Stimulated activated CD4-positive, alpha-beta T cell treated with anti-CD3 and anti-CD28 coated beads, Interleukin-15, amount 100 ng/mL, for 1 hour (primary cell): ENCODE measurements around the gene CAMK2G.
"Not testable (repeated sequence)": the region's sequence is repeated elsewhere in the genome, so short reads cannot be mapped to it uniquely, and the experiment has no call there.

Experiments
- DNase-seq, 2 donors: peaks; one replicate each; pipeline ENCODE4 v3.0.0-alpha.2; 2020; ENCODE audit warnings: low read depth in 1 of 2, low spot score in 1 of 2

The CAMK2G gene

GRCh38 chr10:73905256-73906020 is 31.1 kb upstream of the CAMK2G start:
- DNase-seq: no peak

- DNase-seq: no peak
These were observed 28.0 kb upstream of the CAMK2G start for GRCh38 chr10:73902351-73902750.

GRCh38 chr10:73901261-73901660 is 26.9 kb upstream of the CAMK2G start:
- DNase-seq: no peak

GRCh38 chr10:73900064-73900463 is 25.7 kb upstream of the CAMK2G start:
- no peak for DNase-seq

GRCh38 chr10:73899423-73899822 is 25.1 kb upstream of the CAMK2G start:
- no peak for DNase-seq

GRCh38 chr10:73898730-73899410 is 24.5 kb upstream of the CAMK2G start:
- no peak for DNase-seq

GRCh38 chr10:73897693-73898092 is 23.3 kb upstream of the CAMK2G start:
- DNase-seq: no peak

GRCh38 chr10:73895381-73895780 is 21.0 kb upstream of the CAMK2G start:
- not testable (repeated sequence) for DNase-seq

- no peak for DNase-seq
These were observed 20.1 kb upstream of the CAMK2G start for GRCh38 chr10:73894245-73894971.

GRCh38 chr10:73893426-73893825 is 19.1 kb upstream of the CAMK2G start:
- DNase-seq: no peak

GRCh38 chr10:73892310-73893030 is 18.1 kb upstream of the CAMK2G start:
- no peak for DNase-seq

- DNase-seq: no peak
These were observed 17.2 kb upstream of the CAMK2G start for GRCh38 chr10:73891540-73891939.

- not testable (repeated sequence) for DNase-seq
These were observed 16.5 kb upstream of the CAMK2G start for GRCh38 chr10:73890830-73891229.

GRCh38 chr10:73890261-73890660 is 15.9 kb upstream of the CAMK2G start:
- no peak for DNase-seq

- DNase-seq: not testable (repeated sequence)
These were observed 15.1 kb upstream of the CAMK2G start for GRCh38 chr10:73889416-73889815.

GRCh38 chr10:73889014-73889413 is 14.7 kb upstream of the CAMK2G start:
- no peak for DNase-seq

- DNase-seq: no peak
These were observed 14.2 kb upstream of the CAMK2G start for GRCh38 chr10:73888514-73888913.

GRCh38 chr10:73887294-73888039 is 13.1 kb upstream of the CAMK2G start:
- no peak for DNase-seq

- DNase-seq: no peak
These were observed 12.4 kb upstream of the CAMK2G start for GRCh38 chr10:73886661-73887293.

- peak; percentile 38 to 39 for DNase-seq
These were observed 11.8 kb upstream of the CAMK2G start for GRCh38 chr10:73886085-73886529.
